ENCODE measurements around the gene RANBP9.

GRCh38 chr6:13638626-13639025 lies 73.0 kb downstream of the RANBP9 start:
- TF ChIP-seq, protein P1, sequence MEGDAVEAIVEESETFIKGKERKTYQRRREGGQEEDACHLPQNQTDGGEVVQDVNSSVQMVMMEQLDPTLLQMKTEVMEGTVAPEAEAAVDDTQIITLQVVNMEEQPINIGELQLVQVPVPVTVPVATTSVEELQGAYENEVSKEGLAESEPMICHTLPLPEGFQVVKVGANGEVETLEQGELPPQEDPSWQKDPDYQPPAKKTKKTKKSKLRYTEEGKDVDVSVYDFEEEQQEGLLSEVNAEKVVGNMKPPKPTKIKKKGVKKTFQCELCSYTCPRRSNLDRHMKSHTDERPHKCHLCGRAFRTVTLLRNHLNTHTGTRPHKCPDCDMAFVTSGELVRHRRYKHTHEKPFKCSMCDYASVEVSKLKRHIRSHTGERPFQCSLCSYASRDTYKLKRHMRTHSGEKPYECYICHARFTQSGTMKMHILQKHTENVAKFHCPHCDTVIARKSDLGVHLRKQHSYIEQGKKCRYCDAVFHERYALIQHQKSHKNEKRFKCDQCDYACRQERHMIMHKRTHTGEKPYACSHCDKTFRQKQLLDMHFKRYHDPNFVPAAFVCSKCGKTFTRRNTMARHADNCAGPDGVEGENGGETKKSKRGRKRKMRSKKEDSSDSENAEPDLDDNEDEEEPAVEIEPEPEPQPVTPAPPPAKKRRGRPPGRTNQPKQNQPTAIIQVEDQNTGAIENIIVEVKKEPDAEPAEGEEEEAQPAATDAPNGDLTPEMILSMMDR (IDR thresholded peaks at IDR 0.05), result no peak
- TF ChIP-seq POLR2AphosphoS5 (IDR thresholded peaks at IDR 0.05), result no peak

Data from esophagus muscularis mucosa (tissue), 3 donors.